K562 (cell line): Measurements from ENCODE around the gene GP1BB. TPM values are rescaled to one million over a fixed set of nuclear protein-coding genes. Genes with fewer than 3 reads are reported as not detected.
A peak's percentile ranks its signal among the peaks of the same experiment; 100 is the strongest.

ENCODE experiments used
- BCOR ChIP-seq: fragments of 450-650 bp; IDR thresholded peaks from 2 replicates; pipeline ENCODE4 v1.6.1; 2016
- CC2D1A ChIP-seq: fragments of 450-650 bp; IDR thresholded peaks from 2 replicates; pipeline ENCODE4 v1.6.1; 2017; ENCODE audit warnings: mild to moderate bottlenecking
- CHCHD3 ChIP-seq: fragments of 250-450 bp; sonication (Bioruptor Pico); IDR thresholded peaks from 2 replicates; pipeline ENCODE4 v2.1.2; 2022; ENCODE audit warnings: mild to moderate bottlenecking
- CSDE1 ChIP-seq, 2 experiments: fragments of 450-650 bp; IDR thresholded peaks; 2 replicates each; pipeline ENCODE4 v1.6.1; 2016; ENCODE audit warnings: mild to moderate bottlenecking in 1 of 2
- EWSR1 ChIP-seq: fragments of 450-650 bp; IDR thresholded peaks from 2 replicates; pipeline ENCODE4 v1.6.1; 2018; ENCODE audit warnings: borderline replicate concordance, mild to moderate bottlenecking, low read depth, moderate library complexity; ENCODE audit not compliant: partially characterized antibody
- FOXM1 ChIP-seq, 2 experiments: fragments of 450-650 bp in 1 of 2; sonication (generic) in 1 of 2; formaldehyde crosslinking in 1 of 2; IDR thresholded peaks; 2 replicates each; pipeline versions ENCODE4 v1.6.1 to v1.9.0; 2017 to 2022; ENCODE audit warnings: low read depth in 2 of 2, mild to moderate bottlenecking in 2 of 2, missing genetic modification reagents in 1 of 2, moderate library complexity in 1 of 2
- HLTF ChIP-seq: fragments of 450-650 bp; IDR thresholded peaks from 2 replicates; pipeline ENCODE4 v1.6.1; 2016
- IRF1 ChIP-seq: sonication (generic); formaldehyde crosslinking; IDR thresholded peaks from 2 replicates; pipeline ENCODE4 v1.8.0; 2022; ENCODE audit warnings: missing genetic modification reagents, mild to moderate bottlenecking, borderline replicate concordance
- JUND ChIP-seq, 2 experiments: IDR thresholded peaks; 2 replicates in 1 of 2; 3 replicates in 1 of 2; pipeline ENCODE4 v1.6.1; 2011; ENCODE audit warnings: borderline replicate concordance in 2 of 2, low read depth in 2 of 2, low read length in 2 of 2, improper control_type of control experiment in 1 of 2, missing biosample characterization in 1 of 2, missing genetic modification characterization in 1 of 2, missing genetic modification reagents in 1 of 2
- KHSRP ChIP-seq: fragments of 450-650 bp; IDR thresholded peaks from 2 replicates; pipeline ENCODE4 v1.6.1; 2017
- MAFF ChIP-seq: IDR thresholded peaks from 2 replicates; pipeline ENCODE4 v1.6.1; 2012; ENCODE audit warnings: low read length, improper control_type of control experiment
- MXI1 ChIP-seq: IDR thresholded peaks from 2 replicates; pipeline ENCODE4 v1.6.1; 2011; ENCODE audit warnings: low read depth, mild to moderate bottlenecking, improper control_type of control experiment, low read length
- NCOA2 ChIP-seq, 2 experiments: fragments of 450-650 bp; IDR thresholded peaks; 2 replicates each; pipeline ENCODE4 v1.6.1; 2018; ENCODE audit warnings: mild to moderate bottlenecking in 2 of 2, moderate library complexity in 1 of 2; ENCODE audit not compliant: partially characterized antibody in 2 of 2
- NEUROD1 ChIP-seq: fragments of 150-350 bp; IDR thresholded peaks from 2 replicates; pipeline ENCODE4 v1.6.1; 2014; ENCODE audit warnings: borderline replicate concordance, low read length, low read depth; ENCODE audit not compliant: partially characterized antibody
- PHF20 ChIP-seq: fragments of 450-650 bp; IDR thresholded peaks from 2 replicates; pipeline ENCODE4 v1.6.1; 2018; ENCODE audit not compliant: partially characterized antibody
- PHF8 ChIP-seq: fragments of 200-600 bp; sonication (generic); IDR thresholded peaks from 2 replicates; pipeline ENCODE4 v1.6.1; 2012; ENCODE audit warnings: mixed run types, mild to moderate bottlenecking, inconsistent platforms, low read length, moderate library complexity, borderline replicate concordance
- PYGO2 ChIP-seq: fragments of 450-650 bp; IDR thresholded peaks from 2 replicates; pipeline ENCODE4 v1.6.1; 2016; ENCODE audit warnings: mild to moderate bottlenecking, missing genetic modification characterization, moderate library complexity, missing compliant biosample characterization
- RB1 ChIP-seq: fragments of 450-650 bp; IDR thresholded peaks from 2 replicates; pipeline ENCODE4 v1.6.1; 2017; ENCODE audit warnings: low read depth, mild to moderate bottlenecking
- RREB1 ChIP-seq: fragments of 250-450 bp; sonication (Bioruptor Pico); IDR thresholded peaks from 2 replicates; pipeline ENCODE4 v1.4.0; 2020
- SMARCA5 ChIP-seq: fragments of 450-650 bp; IDR thresholded peaks from 2 replicates; pipeline ENCODE4 v1.6.1; 2016
- SMARCC2 ChIP-seq: fragments of 450-650 bp; IDR thresholded peaks from 2 replicates; pipeline ENCODE4 v1.6.1; 2017; ENCODE audit warnings: antibody characterized with exemption, moderate library complexity, mild to moderate bottlenecking, low read depth
- TAF7 ChIP-seq: fragments of 450-650 bp; IDR thresholded peaks from 2 replicates; pipeline ENCODE4 v1.6.1; 2016; ENCODE audit warnings: missing genetic modification characterization, missing compliant biosample characterization
- TARDBP ChIP-seq: fragments of 450-650 bp; IDR thresholded peaks from 2 replicates; pipeline ENCODE4 v1.6.1; 2016
- polyA plus RNA-seq, 8 experiments: library from polyadenylated mRNA; depleted of rRNA in 4 of 8; stranded (reverse) in 5 of 8; unstranded in 3 of 8; fragments of >200 nt; fragmentation: Nextera tagmentation in 2 of 8; fragmentation: Illumina TruSeq in 1 of 8; extraction: Ambion mirVana in 2 of 8; extraction: Trizol in 1 of 8; gene quantifications; 2 replicates each; pipeline versions ENCODE4 v1.2.1 to v1.2.3, GENCODE V29; 2011 to 2014; ENCODE audit warnings: inconsistent platforms in 1 of 8, missing spikeins in 1 of 8
- total RNA-seq, 7 experiments: library from RNA; depleted of rRNA in 6 of 7; stranded (reverse); fragments of >200 nt in 6 of 7; fragmentation: Illumina TruSeq in 2 of 7; extraction: Trizol in 2 of 7; gene quantifications; 2 replicates each; pipeline versions ENCODE4 v1.2.1 to v1.2.3, GENCODE V29; 2011 to 2021; ENCODE audit warnings: low replicate concordance in 1 of 7

Gene GP1BB
- total and polyA plus RNA-seq, 9 of the 15 experiments (the other 6 are each of a cell fraction or from before 2014, with no cell fraction given): 0.69 to 162 (median 2.8) TPM

GRCh38 chr22:19718456-19719049 lies 4.8 kb upstream of the GP1BB start (continued):
- TF ChIP-seq JUND (IDR thresholded peaks at IDR 0.05; ENCODE audit: borderline replicate concordance, low read depth, low read length) (no peak), JUND (tag; IDR thresholded peaks at IDR 0.05; ENCODE audit: borderline replicate concordance, low read depth, low read length) (0 out of 3 replicates have a peak, but pooled peaks have one; percentile 6), CSDE1 (IDR thresholded peaks at IDR 0.05) (no peak), NCOA2 (IDR thresholded peaks at IDR 0.05; ENCODE audit: partially characterized antibody in 2 of 2) (no peak), SMARCC2 (peak; percentile 24; the same call in 1 of the 2 replicates), MXI1 (no peak; the same call in 1 of the 2 replicates), HLTF (peak; percentile 86; the same call in 1 of the 2 replicates), RB1 (0 out of 2 replicates have a peak, but pooled peaks have one; percentile 95), FOXM1 (IDR thresholded peaks at IDR 0.05; ENCODE audit: low read depth) (no peak), FOXM1 (CRISPR knock-in tag; IDR thresholded peaks at IDR 0.05; ENCODE audit: low read depth) (no peak), CC2D1A (no peak), RREB1 (no peak), NEUROD1 (no peak), PHF8 (peak; percentile 94; the same call in 1 of the 2 replicates), TAF7 (tag) (peak; percentile 55; the same call in 1 of the 2 replicates), BCOR (peak; percentile 40), KHSRP (no peak), PYGO2 (tag) (no peak), MAFF (no peak), SMARCA5 (peak; percentile 92), CHCHD3 (CRISPR knock-in tag) (0 out of 2 replicates have a peak, but pooled peaks have one; percentile 40), TARDBP (no peak), IRF1 (no peak), EWSR1 (no peak), PHF20 (peak; percentile 75)
